GM13977 (cell line): ENCODE data around the gene BPIFB6.

Source experiments
- DNase-seq: peaks from one replicate; pipeline ENCODE4 v3.0.0; 2012; ENCODE audit warnings: low spot score
- in situ Hi-C: fragments of 300-500 bp; cut with MboI; formaldehyde crosslinking; loops from one replicate; pipeline ENCODE4 v1.12.0; 2022; ENCODE audit warnings: low sequenced_read_pairs, low pct_unique_long_range_greater_than_20kb, mixed read lengths, inconsistent platforms; ENCODE audit not compliant: unreplicated experiment
- TF ChIP-seq, protein P1 (sequence below): IDR thresholded peaks from 2 replicates; pipeline ENCODE4 v1.5.1; 2012; ENCODE audit warnings: mild to moderate bottlenecking, control low read depth; ENCODE audit not compliant: insufficient read depth; ENCODE audit errors: extremely low read depth, missing control alignments

The BPIFB6 gene

DNA sequence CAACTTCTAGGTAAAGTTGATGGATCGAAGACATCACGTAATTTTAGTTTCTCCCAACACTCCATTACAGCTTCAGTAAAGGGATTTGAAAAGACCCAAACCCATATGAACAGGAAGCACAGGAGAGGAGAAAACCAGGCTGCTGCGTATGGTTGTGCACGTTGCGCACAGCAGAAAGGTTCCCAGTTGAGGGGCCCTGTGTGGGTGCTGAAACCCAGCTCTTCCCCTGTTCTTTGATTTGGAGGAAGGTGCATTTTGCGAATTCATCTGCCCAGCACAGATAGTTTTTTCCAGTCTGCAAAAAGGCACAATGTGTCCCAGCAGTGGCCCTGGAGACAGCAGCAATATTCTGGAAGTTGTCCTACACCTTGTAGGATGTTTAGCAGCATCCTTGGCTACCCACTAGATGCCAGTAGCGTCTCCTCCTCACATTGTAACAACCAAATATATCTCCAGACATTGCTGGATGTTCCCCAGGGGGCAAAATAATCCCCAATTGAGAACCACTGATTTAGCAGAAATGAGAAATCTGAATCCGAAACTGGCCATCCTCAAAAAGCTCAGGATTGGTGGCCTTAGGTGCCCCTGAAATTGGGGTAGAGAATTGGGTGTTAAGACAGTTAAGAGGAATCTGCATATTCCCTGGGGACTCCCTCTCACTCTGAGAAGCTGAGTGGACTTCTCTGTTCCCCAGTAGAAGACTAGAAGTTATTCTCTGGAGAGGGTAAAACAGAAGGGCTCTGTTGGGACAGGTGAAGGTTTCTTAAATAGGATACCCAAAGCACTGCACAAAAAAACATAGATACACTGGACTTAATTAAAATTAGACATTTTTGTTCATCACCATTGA is 39.4 kb upstream of the BPIFB6 start:
- no peak for DNase-seq
- TF ChIP-seq, protein P1, sequence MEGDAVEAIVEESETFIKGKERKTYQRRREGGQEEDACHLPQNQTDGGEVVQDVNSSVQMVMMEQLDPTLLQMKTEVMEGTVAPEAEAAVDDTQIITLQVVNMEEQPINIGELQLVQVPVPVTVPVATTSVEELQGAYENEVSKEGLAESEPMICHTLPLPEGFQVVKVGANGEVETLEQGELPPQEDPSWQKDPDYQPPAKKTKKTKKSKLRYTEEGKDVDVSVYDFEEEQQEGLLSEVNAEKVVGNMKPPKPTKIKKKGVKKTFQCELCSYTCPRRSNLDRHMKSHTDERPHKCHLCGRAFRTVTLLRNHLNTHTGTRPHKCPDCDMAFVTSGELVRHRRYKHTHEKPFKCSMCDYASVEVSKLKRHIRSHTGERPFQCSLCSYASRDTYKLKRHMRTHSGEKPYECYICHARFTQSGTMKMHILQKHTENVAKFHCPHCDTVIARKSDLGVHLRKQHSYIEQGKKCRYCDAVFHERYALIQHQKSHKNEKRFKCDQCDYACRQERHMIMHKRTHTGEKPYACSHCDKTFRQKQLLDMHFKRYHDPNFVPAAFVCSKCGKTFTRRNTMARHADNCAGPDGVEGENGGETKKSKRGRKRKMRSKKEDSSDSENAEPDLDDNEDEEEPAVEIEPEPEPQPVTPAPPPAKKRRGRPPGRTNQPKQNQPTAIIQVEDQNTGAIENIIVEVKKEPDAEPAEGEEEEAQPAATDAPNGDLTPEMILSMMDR = no peak
- in situ Hi-C loops = no loop called here

DNA sequence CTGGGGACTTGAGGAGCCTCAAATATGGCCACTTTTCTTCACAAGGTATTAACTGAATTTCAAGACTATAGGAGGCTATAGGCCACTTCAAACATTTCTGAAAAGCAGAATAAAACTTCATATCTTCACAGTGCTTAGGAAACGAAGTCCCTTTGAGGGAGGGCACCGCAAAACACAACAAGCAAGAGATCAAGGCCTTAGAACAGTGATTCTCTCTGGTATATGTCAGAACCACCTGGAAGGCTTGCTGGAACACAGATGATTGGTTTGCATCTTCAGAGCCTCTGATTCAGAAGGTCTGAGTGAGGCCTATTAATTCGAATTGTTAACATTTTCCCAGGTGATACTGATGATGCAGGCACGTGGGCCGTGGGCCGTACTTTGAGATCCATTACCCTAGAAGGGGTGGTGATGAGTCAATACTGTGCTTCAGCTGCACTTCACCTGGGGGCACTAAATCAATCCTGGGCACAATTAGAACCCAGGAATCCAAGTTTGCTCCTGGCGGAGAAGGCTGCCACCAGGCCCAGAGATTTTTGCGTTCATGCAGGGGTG is 37.9 kb upstream of the BPIFB6 start:
- in situ Hi-C loops = no loop called here
- TF ChIP-seq, protein P1 = no peak
- DNase-seq = no peak

DNA sequence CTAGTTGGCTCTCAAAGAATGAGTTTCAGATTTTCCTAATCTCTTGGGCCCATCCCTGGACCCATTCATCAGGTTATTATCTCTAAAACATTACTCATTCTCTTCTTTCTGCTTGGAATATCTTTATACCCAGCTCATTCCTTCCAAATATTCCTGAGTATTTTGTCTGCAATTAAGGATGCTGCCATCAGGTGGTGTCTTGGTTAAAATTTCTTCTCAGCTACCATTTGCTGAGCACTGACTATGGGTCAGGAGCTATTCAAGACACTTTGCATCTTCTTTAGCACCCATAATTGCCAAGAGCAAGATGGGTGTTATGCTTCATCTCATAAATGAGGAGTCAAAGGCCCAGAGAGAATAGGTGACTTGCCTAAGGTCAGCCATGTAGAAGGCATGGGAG is 35.6 kb upstream of the BPIFB6 start:
- TF ChIP-seq, protein P1 = peak; percentile 1
- DNase-seq = no peak
- in situ Hi-C loops = no loop called here

DNA sequence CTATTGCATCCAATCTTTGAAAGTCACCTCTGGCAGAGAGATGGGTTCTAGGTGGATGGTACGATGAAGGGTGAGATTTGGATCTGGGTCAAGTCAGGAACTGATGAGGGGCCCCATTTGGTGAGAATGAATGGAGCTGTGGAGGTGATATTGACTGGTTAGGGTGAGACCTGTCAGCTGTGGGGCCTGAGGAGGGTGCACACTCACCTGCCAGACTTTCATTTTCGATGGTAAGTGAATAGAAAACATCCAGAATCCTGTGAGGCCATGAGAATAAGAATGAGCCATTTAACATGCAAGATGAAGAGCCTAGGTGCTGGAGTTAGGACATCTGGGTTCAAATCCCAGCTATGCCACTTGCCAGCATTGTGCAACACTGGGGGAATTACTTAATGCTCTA is 34.0 kb upstream of the BPIFB6 start:
- no peak for DNase-seq
- in situ Hi-C loops = no loop called here
- TF ChIP-seq, protein P1 = no peak

DNA sequence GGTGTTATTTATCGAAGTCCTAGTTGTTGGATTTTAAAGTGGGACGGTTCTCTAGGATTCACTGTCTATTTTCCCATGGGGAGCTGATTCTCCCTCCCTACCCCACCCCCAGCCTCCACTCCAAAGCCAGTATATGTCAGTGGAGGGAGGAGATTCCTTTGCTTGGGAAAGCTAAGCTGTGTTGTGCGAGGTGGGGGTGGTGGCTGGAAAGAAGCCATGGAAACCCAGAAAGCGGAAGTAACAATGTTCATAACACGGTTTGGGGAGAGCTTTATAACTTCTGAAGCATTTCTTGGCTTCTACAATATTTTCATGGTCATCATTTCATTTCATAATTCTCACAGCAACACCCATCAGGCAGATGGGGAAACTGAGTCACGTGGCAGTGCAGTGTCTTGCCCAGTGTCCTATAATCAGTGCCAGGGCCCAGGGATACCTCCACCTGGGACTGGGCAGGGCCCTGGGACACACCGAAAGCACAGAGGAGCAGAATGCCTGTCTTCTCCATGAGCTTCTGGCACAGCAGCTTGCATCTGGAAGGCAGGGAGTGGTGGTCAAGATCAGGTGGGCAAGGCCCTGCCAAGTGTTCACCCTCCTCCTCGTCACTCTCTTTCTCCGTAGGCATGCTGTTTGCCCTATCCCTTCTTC is 31.7 kb upstream of the BPIFB6 start:
- TF ChIP-seq, protein P1 = no peak
- DNase-seq = no peak
- in situ Hi-C loops = no loop called here

DNA sequence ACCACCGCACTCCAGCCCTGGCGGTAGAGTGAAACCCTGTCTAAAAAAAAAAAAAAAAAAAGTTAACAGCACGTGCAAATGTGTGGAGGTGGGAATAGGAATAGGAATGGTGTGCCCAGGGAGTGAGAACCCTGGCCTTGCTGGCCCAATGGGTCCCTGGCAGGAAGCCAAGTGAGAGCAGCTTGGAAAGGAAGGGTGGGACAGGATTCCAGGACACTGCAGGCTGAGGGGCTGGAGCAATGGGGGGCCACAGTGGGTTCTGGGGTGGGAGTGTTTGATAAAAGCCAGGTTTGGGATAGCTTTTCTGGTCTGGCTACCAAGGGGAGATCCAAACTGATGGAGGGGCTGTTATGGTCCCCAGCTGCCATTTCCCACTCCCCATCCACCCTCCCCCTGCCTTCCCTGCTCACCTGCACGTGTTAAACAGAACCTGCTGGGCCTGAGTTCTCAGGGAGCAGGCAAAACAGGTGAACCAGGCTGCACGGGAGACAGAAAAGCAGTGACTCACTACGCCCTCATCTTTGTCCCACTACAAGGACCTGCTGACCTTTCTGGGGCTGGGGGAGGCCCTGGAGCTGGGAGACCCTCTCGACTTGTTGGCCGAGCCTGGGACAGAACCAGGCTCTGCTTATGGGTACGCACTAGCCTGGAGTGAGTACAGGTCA is 30.5 kb upstream of the BPIFB6 start:
- in situ Hi-C loops = no loop called here
- TF ChIP-seq, protein P1 = no peak
- DNase-seq = no peak
